GM06990 (cell line): Measurements from ENCODE around the gene CTIF.

Experiments
- DNase-seq: peaks from one replicate; pipeline ENCODE4 v3.0.0-alpha.2; 2011; ENCODE audit not compliant: insufficient read length; ENCODE audit errors: extremely low read depth
- H3K27me3 ChIP-seq: replicated peaks from 2 replicates; pipeline ENCODE4 v1.6.0; 2011; ENCODE audit warnings: low read length; ENCODE audit not compliant: control insufficient read depth, insufficient read depth
- H3K36me3 ChIP-seq: 2 replicates; pipeline ENCODE4 v1.5.1; 2011; ENCODE audit warnings: low read length; ENCODE audit not compliant: control insufficient read depth, insufficient read depth
- H3K4me3 ChIP-seq: replicated peaks from 2 replicates; pipeline ENCODE4 v1.5.1; 2011; ENCODE audit warnings: low read depth, mild to moderate bottlenecking, control low read depth, low read length
- CTCF ChIP-seq: IDR thresholded peaks from 2 replicates; pipeline ENCODE4 v1.5.1; 2011; ENCODE audit warnings: low read length, control low read depth, mild to moderate bottlenecking, inconsistent platforms; ENCODE audit not compliant: insufficient read depth, poor library complexity, severe bottlenecking

CTIF gene

GRCh38 chr18:48622911-48623431 is 84.1 kb downstream of the CTIF start:
- H3K36me3 ChIP-seq = no peaks in the 10 kb centered on the region
- no peak overlapping the region for H3K4me3 ChIP-seq
- H3K27me3 ChIP-seq = no peaks in the 10 kb centered on the region
- no peak for TF ChIP-seq CTCF
- DNase-seq = peak; percentile 37

GRCh38 chr18:48623468-48624235 is 84.8 kb downstream of the CTIF start:
- H3K36me3 ChIP-seq = no peaks in the 10 kb centered on the region

GRCh38 chr18:48624856-48625255 is 86.0 kb downstream of the CTIF start:
- no peak for TF ChIP-seq CTCF
- H3K27me3 ChIP-seq = no peaks in the 10 kb centered on the region
- no peaks in the 10 kb centered on the region for H3K36me3 ChIP-seq
- no peak for DNase-seq
- no peak overlapping the region for H3K4me3 ChIP-seq

More at GRCh38 chr18:48623468-48624235, 84.8 kb downstream of the CTIF start:
- no peak for DNase-seq
- Histone ChIP-seq H3K4me3 (no peak overlapping the region), H3K27me3 (no peaks in the 10 kb centered on the region)
- no peak for TF ChIP-seq CTCF

- H3K27me3 ChIP-seq = no peaks in the 10 kb centered on the region
- no peak overlapping the region for H3K4me3 ChIP-seq
- DNase-seq = no peak
- no peak for TF ChIP-seq CTCF
- no peaks in the 10 kb centered on the region for H3K36me3 ChIP-seq
Observed at GRCh38 chr18:48627216-48627615, 88.4 kb downstream of the CTIF start.

GRCh38 chr18:48629730-48630324 is 91.0 kb downstream of the CTIF start:
- H3K27me3 ChIP-seq = no peaks in the 10 kb centered on the region
- no peak for TF ChIP-seq CTCF
- no peak overlapping the region for H3K4me3 ChIP-seq
- DNase-seq = no peak
- no peaks in the 10 kb centered on the region for H3K36me3 ChIP-seq
